SK-N-SH (cell line): ENCODE measurements around the gene HOXC6. TPM values are rescaled to one million over a fixed set of nuclear protein-coding genes. Genes with fewer than 3 reads are reported as not detected.
A peak's percentile ranks its signal among the peaks of the same experiment; 100 is the strongest.

ENCODE experiments used
- CTCF ChIA-PET: fragments of 300-600, 350-600 bp; formaldehyde crosslinking; extraction: SDS; loops from one replicate; lab custom pipeline; 2021; lab: Yijun Ruan, JAX
- POLR2A ChIA-PET: fragments of 350-600 bp; sonication (Branson Sonifier 250); formaldehyde crosslinking; extraction: SDS; loops from one replicate; lab custom pipeline; 2020; ENCODE audit warnings: antibody characterized with exemption, inconsistent platforms; lab: Yijun Ruan, JAX
- DNase-seq: peaks from one replicate; pipeline ENCODE4 v3.0.0; 2012
- H2AFZ ChIP-seq: fragments of 200-600 bp; sonication (generic); 2 replicates; pipeline ENCODE4 v1.8.1; 2016; ENCODE audit warnings: antibody characterized with exemption, mild to moderate bottlenecking, low read depth
- H3F3A ChIP-seq: fragments of 200-600 bp; sonication (generic); replicated peaks from 2 replicates; pipeline ENCODE3; 2016; ENCODE audit warnings: antibody characterized with exemption, mild to moderate bottlenecking; ENCODE audit not compliant: insufficient read depth
- H3K27ac ChIP-seq, 2 experiments: fragments of 200-500 bp in 1 of 2; fragments of 200-600 bp in 1 of 2; sonication (Bioruptor generic) in 1 of 2; sonication (generic), shearing (Covaris generic) in 1 of 2; 2 replicates each; pipeline versions ENCODE4 v1.5.1 to v1.6.1; 2014 to 2016; ENCODE audit warnings: low read depth in 2 of 2, inconsistent platforms in 1 of 2, low read length in 1 of 2, mild to moderate bottlenecking in 1 of 2, mixed read lengths in 1 of 2
- H3K27me3 ChIP-seq: fragments of 200-600 bp; sonication (generic), shearing (Covaris generic); 2 replicates; pipeline ENCODE4 v1.6.1; 2016; ENCODE audit warnings: mixed run types; ENCODE audit not compliant: insufficient read depth
- H3K36me3 ChIP-seq, 2 experiments: fragments of 200-500 bp in 1 of 2; fragments of 200-600 bp in 1 of 2; sonication (Bioruptor generic) in 1 of 2; sonication (generic) in 1 of 2; replicated peaks in 1 of 2; 2 replicates each; pipeline versions ENCODE3 to v1.5.1; 2014 to 2016; ENCODE audit warnings: low read length in 1 of 2, mild to moderate bottlenecking in 1 of 2; ENCODE audit not compliant: insufficient read depth in 2 of 2, control insufficient read depth in 1 of 2
- H3K4me1 ChIP-seq, 2 experiments: fragments of 200-500 bp in 1 of 2; fragments of 200-600 bp in 1 of 2; sonication (Bioruptor generic) in 1 of 2; sonication (generic), shearing (Covaris generic) in 1 of 2; 2 replicates each; pipeline versions ENCODE4 v1.5.1 to v1.6.1; 2014 to 2016; ENCODE audit warnings: low read depth in 1 of 2, low read length in 1 of 2, mixed run types in 1 of 2; ENCODE audit not compliant: insufficient read depth in 2 of 2, control insufficient read depth in 1 of 2
- H3K4me2 ChIP-seq: fragments of 200-600 bp; sonication (generic), shearing (Covaris generic); 2 replicates; pipeline ENCODE4 v1.6.1; 2017; ENCODE audit warnings: mixed run types
- H3K4me3 ChIP-seq, 2 experiments: fragments of 200-500 bp in 1 of 2; fragments of 200-600 bp in 1 of 2; sonication (Bioruptor generic) in 1 of 2; sonication (generic), shearing (Covaris generic) in 1 of 2; 2 replicates each; pipeline versions ENCODE4 v1.5.1 to v1.8.1; 2014 to 2016; ENCODE audit warnings: low read depth in 2 of 2, inconsistent platforms in 1 of 2, low read length in 1 of 2, mild to moderate bottlenecking in 1 of 2, mixed read lengths in 1 of 2, moderate library complexity in 1 of 2
- H3K79me2 ChIP-seq: fragments of 200-600 bp; sonication (generic); 2 replicates; pipeline ENCODE4 v1.8.1; 2017; ENCODE audit warnings: mild to moderate bottlenecking; ENCODE audit not compliant: insufficient read depth
- H3K9ac ChIP-seq: fragments of 200-600 bp; sonication (generic); 2 replicates; pipeline ENCODE4 v1.6.1; 2017; ENCODE audit warnings: mixed run types
- H3K9me2 ChIP-seq: fragments of 200-600 bp; sonication (generic); 2 replicates; pipeline ENCODE4 v1.6.1; 2017; ENCODE audit warnings: mixed run types
- H3K9me3 ChIP-seq: fragments of 200-600 bp; sonication (generic); 2 replicates; pipeline ENCODE4 v1.6.1; 2017; ENCODE audit warnings: mixed run types, mild to moderate bottlenecking, moderate library complexity
- H4K20me1 ChIP-seq: fragments of 200-600 bp; sonication (generic); 2 replicates; pipeline ENCODE4 v1.6.1; 2017; ENCODE audit warnings: mild to moderate bottlenecking, mixed run types; ENCODE audit not compliant: insufficient read depth
- EZH2phosphoT487 ChIP-seq: fragments of 200-600 bp; sonication (generic); IDR thresholded peaks from 2 replicates; pipeline ENCODE4 v1.6.1; 2017; ENCODE audit warnings: low read depth, mixed run types, mild to moderate bottlenecking, antibody characterized with exemption, moderate library complexity, borderline replicate concordance
- JUND ChIP-seq: IDR thresholded peaks from 2 replicates; pipeline ENCODE4 v1.4.0; 2012
- MXI1 ChIP-seq: IDR thresholded peaks from 2 replicates; pipeline ENCODE4 v1.6.1; 2012; ENCODE audit warnings: mild to moderate bottlenecking, low read depth, low read length, improper control_type of control experiment
- NRF1 ChIP-seq: IDR thresholded peaks from 2 replicates; pipeline ENCODE4 v1.6.1; 2012; ENCODE audit warnings: low read depth, mild to moderate bottlenecking, low read length
- POLR2AphosphoS5 ChIP-seq: IDR thresholded peaks from 2 replicates; pipeline ENCODE4 v1.6.1; 2012; ENCODE audit warnings: low read depth, low read length
- RAD21 ChIP-seq: IDR thresholded peaks from 2 replicates; pipeline ENCODE4 v1.6.1; 2012; ENCODE audit warnings: mild to moderate bottlenecking, low read length
- RCOR1 ChIP-seq: fragments of 150-350 bp; IDR thresholded peaks from 2 replicates; pipeline ENCODE4 v1.6.1; 2017; ENCODE audit warnings: antibody characterized with exemption, low read length
- REST ChIP-seq: IDR thresholded peaks from 2 replicates; pipeline ENCODE4 v1.6.1; 2012; ENCODE audit warnings: mild to moderate bottlenecking, low read depth, low read length, moderate library complexity
- SMC3 ChIP-seq: IDR thresholded peaks from 2 replicates; pipeline ENCODE4 v1.6.1; 2012; ENCODE audit warnings: low read depth, low read length, improper control_type of control experiment
- TCF12 ChIP-seq: IDR thresholded peaks from 2 replicates; pipeline ENCODE4 v1.4.0; 2012
- USF1 ChIP-seq: IDR thresholded peaks from 2 replicates; pipeline ENCODE4 v1.4.0; 2012; ENCODE audit warnings: low read depth, borderline replicate concordance
- WGBS: methylation state at CpG from one replicate; pipeline ENCODE4 v1.1.6; 2017; ENCODE audit warnings: low lambda C conversion rate; 5-methylcytosine and 5-hydroxymethylcytosine counted together
- polyA plus RNA-seq, 3 experiments: library from polyadenylated mRNA; depleted of rRNA; stranded (reverse); fragments of >200 nt; gene quantifications; 2 replicates each; pipeline ENCODE4 v1.2.3, GENCODE V29; 2012
- TF ChIP-seq, protein P1 (sequence below): fragments of 200-600 bp; sonication (generic); IDR thresholded peaks from 2 replicates; pipeline ENCODE4 v1.6.1; 2017; ENCODE audit warnings: antibody characterized with exemption, mild to moderate bottlenecking, moderate library complexity

Gene HOXC6
- polyA plus RNA-seq, 1 of the 3 experiments (the other 2 are of a cell fraction) = 9.1 TPM

GRCh38 chr12:54039417-54040147, 11.3 kb downstream of the HOXC6 start:
- WGBS = 84% methylated on average over 16 of the region's 16 CpGs
- CTCF ChIA-PET = interaction anchor here (1.2 to 23.2 kb wide), 5 partner anchors 156 to 175 kb away, joined by 3 to 548 read pairs (median 6); partner anchors contain the start of gene SMUG1
- Histone ChIP-seq H3K27me3 (no peaks in the 10 kb centered on the region), H2AFZ (no peak overlapping the region), H3K4me3 (no peak overlapping the region), H3K4me2 (no peak overlapping the region), H3K9me3 (no peaks in the 10 kb centered on the region), H4K20me1 (no peaks in the 10 kb centered on the region), H3K9ac (no peak overlapping the region), H3K27ac (no peak overlapping the region), H3K79me2 (no peaks in the 10 kb centered on the region), H3K4me1 (peaks cover 0 to 39% of the 10 kb centered on the region in 2 experiments; a peak in 1 of 4 replicates), H3F3A (peaks cover 4% of the 10 kb centered on the region), H3K36me3 (no peaks in the 10 kb centered on the region), H3K9me2 (no peaks in the 10 kb centered on the region)
- POLR2A ChIA-PET = interaction anchor here (1.3 kb wide), 1 partner anchor 14 kb away, joined by 4 read pairs; the partner anchor contains the start of gene HOXC4
- no peak for TF ChIP-seq REST
- TF ChIP-seq TCF12 = no peak
- no peak for TF ChIP-seq JUND
- TF ChIP-seq NRF1 = no peak
- TF ChIP-seq RAD21 = no peak
- TF ChIP-seq MXI1 = no peak
- no peak for DNase-seq

- Histone ChIP-seq H3K9me3 (no peaks in the 10 kb centered on the region), H3K4me2 (no peak overlapping the region), H3F3A (peaks cover 4% of the 10 kb centered on the region), H3K4me1 (peaks cover 0 to 37% of the 10 kb centered on the region in 2 experiments; a peak in 1 of 4 replicates), H3K9ac (no peak overlapping the region), H3K79me2 (no peaks in the 10 kb centered on the region), H3K36me3 (no peaks in the 10 kb centered on the region), H2AFZ (no peak overlapping the region), H3K9me2 (no peaks in the 10 kb centered on the region), H3K27ac (no peak overlapping the region), H4K20me1 (no peaks in the 10 kb centered on the region), H3K4me3 (no peak overlapping the region), H3K27me3 (no peaks in the 10 kb centered on the region)
- ChIA-PET POLR2A (interaction anchor here (1.3 kb wide), 1 partner anchor 13 kb away, joined by 4 read pairs; the partner anchor contains the start of gene HOXC4), CTCF (interaction anchor here (1.2 to 23.2 kb wide), 5 partner anchors 7 to 175 kb away, joined by 3 to 548 read pairs (median 9); partner anchors contain the start of genes HOXC5 and SMUG1)
- TF ChIP-seq SMC3 = no peak
- no peak for TF ChIP-seq RCOR1
- TF ChIP-seq USF1 = peak; percentile 77; the same call in 1 of the 2 replicates
- TF ChIP-seq, protein P1, sequence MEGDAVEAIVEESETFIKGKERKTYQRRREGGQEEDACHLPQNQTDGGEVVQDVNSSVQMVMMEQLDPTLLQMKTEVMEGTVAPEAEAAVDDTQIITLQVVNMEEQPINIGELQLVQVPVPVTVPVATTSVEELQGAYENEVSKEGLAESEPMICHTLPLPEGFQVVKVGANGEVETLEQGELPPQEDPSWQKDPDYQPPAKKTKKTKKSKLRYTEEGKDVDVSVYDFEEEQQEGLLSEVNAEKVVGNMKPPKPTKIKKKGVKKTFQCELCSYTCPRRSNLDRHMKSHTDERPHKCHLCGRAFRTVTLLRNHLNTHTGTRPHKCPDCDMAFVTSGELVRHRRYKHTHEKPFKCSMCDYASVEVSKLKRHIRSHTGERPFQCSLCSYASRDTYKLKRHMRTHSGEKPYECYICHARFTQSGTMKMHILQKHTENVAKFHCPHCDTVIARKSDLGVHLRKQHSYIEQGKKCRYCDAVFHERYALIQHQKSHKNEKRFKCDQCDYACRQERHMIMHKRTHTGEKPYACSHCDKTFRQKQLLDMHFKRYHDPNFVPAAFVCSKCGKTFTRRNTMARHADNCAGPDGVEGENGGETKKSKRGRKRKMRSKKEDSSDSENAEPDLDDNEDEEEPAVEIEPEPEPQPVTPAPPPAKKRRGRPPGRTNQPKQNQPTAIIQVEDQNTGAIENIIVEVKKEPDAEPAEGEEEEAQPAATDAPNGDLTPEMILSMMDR = no peak
- no peak for TF ChIP-seq POLR2AphosphoS5
- no peak for TF ChIP-seq EZH2phosphoT487
- DNase-seq = peak; percentile 70
- WGBS = 86% methylated on average over 4 of the region's 4 CpGs
These were observed 11.9 kb downstream of the HOXC6 start for GRCh38 chr12:54040148-54040494.
